Measurements from ENCODE around the gene UROC1. TPM values are rescaled to one million over a fixed set of nuclear protein-coding genes. Genes with fewer than 3 reads are reported as not detected.

UROC1 gene
- total RNA-seq, 4 donors from 2014 or later = not detected

DNA sequence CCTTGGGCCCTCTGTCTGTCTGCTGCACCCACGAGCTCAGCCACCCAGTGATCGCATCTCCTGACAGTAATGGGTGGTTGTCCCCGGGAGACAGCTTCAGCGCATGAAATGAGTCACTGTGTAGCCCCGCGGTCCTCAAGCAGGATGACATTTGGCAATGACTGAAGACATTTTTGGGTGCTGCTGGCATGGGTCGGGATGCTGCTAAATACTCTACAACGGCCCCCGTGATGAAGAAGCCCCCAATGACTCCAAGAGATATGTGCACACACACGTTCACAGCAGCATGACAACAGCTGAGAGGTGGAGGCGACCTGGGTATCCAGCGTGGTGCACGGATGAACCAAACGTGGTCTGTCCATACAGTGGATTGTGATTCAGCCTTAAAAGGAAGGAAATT is 24.5 kb downstream of the UROC1 start:
- Histone ChIP-seq H3K27me3 (no peaks in the 10 kb centered on the region), H3K36me3 (no peaks in the 10 kb centered on the region), H3K27ac (no peak overlapping the region), H3K9me3 (no peaks in the 10 kb centered on the region), H3K4me3 (no peak overlapping the region), H3K4me1 (peaks cover 0 to 6% (median 0%) of the 10 kb centered on the region in 4 donors)
- no peak for DNase-seq (ENCODE audit: low spot score in 2 of 2)
- WGBS, 2 donors = 77 to 81% methylated on average over 11 to 14 of the region's 14 CpGs
- TF ChIP-seq, protein P1, sequence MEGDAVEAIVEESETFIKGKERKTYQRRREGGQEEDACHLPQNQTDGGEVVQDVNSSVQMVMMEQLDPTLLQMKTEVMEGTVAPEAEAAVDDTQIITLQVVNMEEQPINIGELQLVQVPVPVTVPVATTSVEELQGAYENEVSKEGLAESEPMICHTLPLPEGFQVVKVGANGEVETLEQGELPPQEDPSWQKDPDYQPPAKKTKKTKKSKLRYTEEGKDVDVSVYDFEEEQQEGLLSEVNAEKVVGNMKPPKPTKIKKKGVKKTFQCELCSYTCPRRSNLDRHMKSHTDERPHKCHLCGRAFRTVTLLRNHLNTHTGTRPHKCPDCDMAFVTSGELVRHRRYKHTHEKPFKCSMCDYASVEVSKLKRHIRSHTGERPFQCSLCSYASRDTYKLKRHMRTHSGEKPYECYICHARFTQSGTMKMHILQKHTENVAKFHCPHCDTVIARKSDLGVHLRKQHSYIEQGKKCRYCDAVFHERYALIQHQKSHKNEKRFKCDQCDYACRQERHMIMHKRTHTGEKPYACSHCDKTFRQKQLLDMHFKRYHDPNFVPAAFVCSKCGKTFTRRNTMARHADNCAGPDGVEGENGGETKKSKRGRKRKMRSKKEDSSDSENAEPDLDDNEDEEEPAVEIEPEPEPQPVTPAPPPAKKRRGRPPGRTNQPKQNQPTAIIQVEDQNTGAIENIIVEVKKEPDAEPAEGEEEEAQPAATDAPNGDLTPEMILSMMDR (IDR thresholded peaks at IDR 0.05) = no peak
- no peak for TF ChIP-seq EP300 (IDR thresholded peaks at IDR 0.05)
- no peak for TF ChIP-seq POLR2A (IDR thresholded peaks at IDR 0.05)

DNA sequence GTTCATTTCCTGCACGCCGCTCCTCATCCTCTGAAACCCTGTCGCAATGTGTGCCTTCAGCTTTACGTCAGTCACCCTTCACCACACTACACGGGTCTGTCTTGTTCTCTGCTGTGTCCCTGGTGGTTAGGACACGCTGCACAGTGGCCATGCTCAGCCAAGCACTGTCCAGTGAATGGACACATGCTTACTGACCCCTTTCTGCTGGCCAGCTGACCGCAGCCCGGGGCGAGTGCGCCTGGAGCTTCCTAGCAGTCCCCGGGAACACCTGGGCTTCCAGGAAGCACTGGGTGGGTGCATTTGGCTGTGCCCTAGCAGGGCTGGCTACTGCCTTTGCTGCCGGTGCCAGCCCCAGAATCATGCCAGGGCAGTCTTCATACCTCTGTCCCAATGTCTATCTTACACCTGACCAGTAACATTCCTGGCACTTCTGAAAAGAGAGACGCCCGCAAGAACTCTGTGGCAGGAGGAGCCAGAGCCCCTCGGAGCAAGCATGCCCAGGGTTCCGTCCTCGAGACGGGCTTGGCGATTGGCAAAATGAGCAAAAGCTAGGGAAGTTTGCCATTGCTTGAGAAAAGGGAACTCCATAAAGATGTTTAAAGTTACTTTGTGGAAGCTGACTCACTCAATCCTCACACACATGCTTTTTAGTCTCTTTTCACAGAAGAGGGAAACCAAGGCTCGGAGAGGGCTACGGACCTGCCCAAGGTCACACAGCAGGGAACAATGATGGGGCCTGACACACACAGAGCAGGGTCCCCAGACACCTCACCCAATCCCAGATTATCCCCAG is 26.2 kb downstream of the UROC1 start:
- no peak for DNase-seq (ENCODE audit: low spot score in 2 of 2)
- no peak overlapping the region for H3K27ac ChIP-seq
- no peaks in the 10 kb centered on the region for H3K27me3 ChIP-seq
- 87 to 88% methylated on average over 20 to 21 of the region's 21 CpGs for WGBS, 2 donors
- no peaks in the 10 kb centered on the region for H3K9me3 ChIP-seq
- no peak for TF ChIP-seq EP300 (IDR thresholded peaks at IDR 0.05)
- TF ChIP-seq POLR2A (IDR thresholded peaks at IDR 0.05) = no peak
- TF ChIP-seq, protein P1 (IDR thresholded peaks at IDR 0.05) = no peak
- H3K4me1 ChIP-seq = peaks cover 0 to 6% (median 0%) of the 10 kb centered on the region in 4 donors
- H3K4me3 ChIP-seq = no peak overlapping the region
- H3K36me3 ChIP-seq = no peaks in the 10 kb centered on the region

DNA sequence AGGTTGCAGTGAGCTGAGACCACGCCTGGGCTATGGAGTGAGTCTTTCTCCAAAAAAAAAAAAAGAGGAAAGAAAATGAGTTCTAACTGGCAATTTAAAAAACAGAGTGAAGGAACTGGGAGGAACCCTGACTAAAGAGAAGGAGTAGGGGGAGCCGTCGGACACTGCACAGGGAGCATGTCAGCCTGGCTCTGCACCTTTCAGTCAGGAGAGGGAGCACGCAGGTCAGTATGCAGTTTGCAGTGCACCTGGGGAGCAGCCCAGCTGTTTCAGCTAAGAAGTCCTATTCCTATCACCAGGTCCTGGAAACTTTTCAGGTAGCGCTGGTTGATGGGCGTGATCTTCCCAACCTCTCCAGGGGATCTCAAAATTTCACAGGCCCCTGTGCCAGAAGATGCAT is 27.0 kb downstream of the UROC1 start:
- Histone ChIP-seq H3K4me3 (no peak overlapping the region), H3K27ac (no peak overlapping the region), H3K36me3 (no peaks in the 10 kb centered on the region), H3K9me3 (no peaks in the 10 kb centered on the region), H3K4me1 (peaks cover 0 to 6% (median 0%) of the 10 kb centered on the region in 4 donors), H3K27me3 (no peaks in the 10 kb centered on the region)
- no peak for DNase-seq (ENCODE audit: low spot score in 2 of 2)
- 74 to 78% methylated on average over 6 of the region's 6 CpGs for WGBS, 2 donors
- TF ChIP-seq, protein P1 (IDR thresholded peaks at IDR 0.05) = no peak
- TF ChIP-seq EP300 (IDR thresholded peaks at IDR 0.05) = no peak
- no peak for TF ChIP-seq POLR2A (IDR thresholded peaks at IDR 0.05)

DNA sequence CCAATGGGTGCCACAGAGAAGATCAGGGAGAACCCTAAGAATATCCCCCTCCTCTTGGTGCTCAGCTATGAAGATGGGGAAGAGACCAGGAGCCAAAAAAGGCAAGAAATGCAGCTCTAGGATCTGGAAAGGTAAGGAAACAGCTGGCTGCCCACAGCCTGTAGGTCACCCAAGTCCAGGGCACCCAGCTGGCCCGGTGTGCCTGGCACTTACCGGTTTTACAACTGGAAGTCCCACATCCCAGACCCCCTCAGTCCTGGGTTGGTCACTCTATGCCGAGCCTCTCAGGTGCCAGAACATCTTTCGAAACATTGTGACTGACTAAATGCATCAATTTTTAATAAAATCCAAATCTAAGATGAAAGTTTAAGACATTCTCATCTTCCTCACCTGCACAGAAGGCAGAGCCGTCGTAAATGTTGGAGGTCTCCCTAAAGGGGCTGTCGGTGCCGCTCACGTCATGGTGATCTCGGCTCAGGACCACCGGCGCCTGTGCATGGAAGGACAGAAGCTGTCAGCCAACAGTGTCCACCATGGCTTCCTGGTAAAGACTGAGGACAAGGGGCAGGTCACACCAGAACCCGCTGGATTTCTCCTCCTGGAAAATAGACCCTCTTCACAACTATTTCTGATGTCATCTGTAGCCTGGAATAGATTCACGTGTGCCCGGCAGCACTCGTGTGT is 28.5 kb downstream of the UROC1 start:
- no peak for DNase-seq (ENCODE audit: low spot score in 2 of 2)
- 88 to 92% methylated on average over 16 of the region's 16 CpGs for WGBS, 2 donors
- TF ChIP-seq EP300 (IDR thresholded peaks at IDR 0.05) (no peak), POLR2A (IDR thresholded peaks at IDR 0.05) (no peak)
- TF ChIP-seq, protein P1 (IDR thresholded peaks at IDR 0.05) = no peak

DNA sequence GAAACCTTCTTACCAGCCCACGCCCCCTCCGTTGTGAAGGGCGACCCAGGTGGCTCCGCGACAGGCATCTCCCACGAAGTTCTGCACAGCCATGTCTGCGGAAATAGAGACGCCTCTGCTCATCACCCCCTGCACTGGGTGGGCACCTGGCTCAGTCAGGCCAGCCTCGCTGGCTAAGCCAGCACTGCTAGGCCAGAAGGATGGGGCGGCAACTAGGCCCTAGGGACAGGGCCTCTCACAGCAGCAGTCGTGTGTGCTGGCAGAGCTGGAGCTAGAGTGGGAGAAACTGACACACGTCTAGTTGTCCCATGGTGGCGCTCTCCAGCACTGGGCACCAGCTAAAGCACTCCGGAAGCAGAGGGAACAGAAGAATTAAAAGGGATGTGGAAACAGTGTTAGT is 29.4 kb downstream of the UROC1 start:
- TF ChIP-seq EP300 (IDR thresholded peaks at IDR 0.05) (no peak), POLR2A (IDR thresholded peaks at IDR 0.05) (no peak)
- TF ChIP-seq, protein P1 (IDR thresholded peaks at IDR 0.05) = no peak
- no peaks in the 10 kb centered on the region for H3K27me3 ChIP-seq
- no peaks in the 10 kb centered on the region for H3K36me3 ChIP-seq
- no peaks in the 10 kb centered on the region for H3K9me3 ChIP-seq
- no peak overlapping the region for H3K27ac ChIP-seq
- H3K4me1 ChIP-seq = no peaks in the 10 kb centered on the region
- H3K4me3 ChIP-seq = no peak overlapping the region
- no peak for DNase-seq (ENCODE audit: low spot score in 2 of 2)
- 76 to 83% methylated on average over 14 of the region's 14 CpGs for WGBS, 2 donors

More for the DNA sequence above, 28.5 kb downstream of the UROC1 start:
- Histone ChIP-seq H3K36me3 (no peaks in the 10 kb centered on the region), H3K27ac (no peak overlapping the region), H3K9me3 (no peaks in the 10 kb centered on the region), H3K4me3 (no peak overlapping the region), H3K4me1 (peaks cover 0 to 1% (median 0%) of the 10 kb centered on the region in 4 donors), H3K27me3 (no peaks in the 10 kb centered on the region)
